ENCODE data around the gene CST9.
"Not testable (repeated sequence)": the region's sequence is repeated elsewhere in the genome, so short reads cannot be mapped to it uniquely, and the experiment has no call there.

The CST9 gene

DNA sequence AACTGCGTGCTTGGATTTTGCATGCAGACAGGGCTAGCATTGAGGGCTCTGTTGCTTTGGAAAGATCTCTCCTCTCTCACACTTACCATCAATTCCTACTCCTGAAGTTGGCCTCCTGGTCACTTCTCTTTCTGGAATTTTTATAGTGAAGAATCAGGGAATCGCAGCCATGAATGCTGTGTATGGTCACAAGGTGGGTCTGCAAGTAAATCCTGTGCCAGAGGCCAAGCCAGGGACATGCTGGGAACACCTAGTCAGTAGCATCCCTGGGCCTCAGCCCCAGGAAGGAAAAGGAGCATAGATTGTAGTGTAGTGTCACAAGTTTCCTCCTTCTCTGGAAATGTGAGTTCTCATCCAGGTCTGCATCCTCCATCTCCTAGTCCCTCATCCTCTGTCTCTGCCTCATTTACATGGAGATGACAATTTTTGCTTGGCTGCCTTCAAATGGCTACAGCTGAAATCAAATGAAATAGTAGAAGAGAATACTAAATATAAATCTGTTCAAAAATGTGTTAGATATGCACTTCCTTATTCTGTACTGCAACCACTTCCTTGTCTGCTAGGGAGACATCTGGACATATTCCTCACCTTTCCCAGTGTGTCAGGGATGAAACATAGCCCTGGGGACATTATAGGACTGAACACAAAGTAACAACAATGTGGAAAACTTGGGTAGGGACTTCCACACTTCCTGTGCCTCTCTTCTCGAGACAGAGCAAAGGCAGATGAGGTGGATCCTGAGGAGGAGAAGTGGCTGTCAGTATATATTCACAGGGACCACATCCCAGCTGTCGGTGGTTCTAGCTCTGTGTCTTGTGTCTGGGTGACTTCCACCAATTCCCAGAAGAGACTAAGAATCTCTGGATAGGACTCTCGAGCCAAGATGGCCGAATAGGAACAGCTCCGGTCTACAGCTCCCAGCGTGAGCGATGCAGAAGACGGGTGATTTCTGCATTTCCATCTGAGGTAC lies 17.0 kb downstream of the CST9 start:
- no peak for DNase-seq

DNA sequence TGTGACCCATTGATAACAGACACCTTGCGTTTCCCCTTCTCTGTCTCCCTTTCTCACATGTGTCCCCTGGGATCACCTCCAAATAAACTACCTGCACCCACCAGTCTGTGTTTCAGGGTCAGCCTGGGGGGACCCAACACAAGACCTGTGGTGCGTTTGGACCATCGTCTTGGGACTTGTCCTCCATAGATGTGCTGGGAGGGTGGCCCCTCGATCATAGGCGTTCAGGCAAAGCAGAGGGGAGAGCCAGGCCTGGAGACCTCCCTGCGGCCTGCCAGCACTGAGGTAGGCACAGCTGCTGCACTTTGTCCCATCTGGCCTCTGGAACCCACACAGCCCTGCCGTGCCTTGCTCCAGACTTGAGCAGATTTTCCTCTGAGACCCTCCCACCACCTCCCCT lies 18.1 kb downstream of the CST9 start:
- no peak for DNase-seq

DNA sequence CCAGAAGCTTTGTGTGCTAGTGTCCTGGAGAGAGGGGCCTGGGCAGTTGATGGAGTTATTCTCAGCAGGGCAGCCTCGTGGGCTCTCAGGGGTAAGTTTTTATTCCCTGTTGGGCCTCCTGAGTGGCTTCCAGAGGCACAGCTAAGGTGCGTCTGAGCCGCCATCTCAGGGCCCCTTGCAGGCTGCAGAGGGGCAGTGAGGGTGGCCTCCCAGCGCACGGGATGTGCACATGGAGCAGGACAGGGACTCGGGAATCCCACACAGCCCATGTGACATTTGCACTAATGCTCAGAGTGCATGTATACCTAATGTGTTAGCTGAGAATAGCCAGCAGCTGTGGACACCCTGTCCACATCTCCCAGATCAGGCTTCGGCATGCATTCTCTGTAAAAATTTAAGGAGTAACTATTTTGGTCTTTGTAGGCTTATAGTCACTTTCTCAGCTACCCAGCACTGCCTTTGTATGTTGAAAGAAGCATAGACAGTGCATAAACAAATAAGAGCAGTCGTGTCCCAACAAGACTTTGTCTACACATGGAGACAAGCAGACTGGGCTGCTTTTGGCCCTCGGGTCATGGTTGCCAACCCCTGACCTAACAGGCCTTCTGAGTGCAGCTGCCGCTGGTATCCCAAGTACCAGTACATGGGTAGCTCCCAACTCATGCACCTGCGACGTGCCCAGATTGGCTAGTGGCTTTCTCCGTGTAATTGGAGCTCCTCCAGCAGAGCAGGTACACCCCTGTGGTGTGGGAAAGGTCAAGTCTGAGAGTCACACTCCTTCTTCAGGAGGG lies 18.8 kb downstream of the CST9 start:
- no peak for DNase-seq

DNA sequence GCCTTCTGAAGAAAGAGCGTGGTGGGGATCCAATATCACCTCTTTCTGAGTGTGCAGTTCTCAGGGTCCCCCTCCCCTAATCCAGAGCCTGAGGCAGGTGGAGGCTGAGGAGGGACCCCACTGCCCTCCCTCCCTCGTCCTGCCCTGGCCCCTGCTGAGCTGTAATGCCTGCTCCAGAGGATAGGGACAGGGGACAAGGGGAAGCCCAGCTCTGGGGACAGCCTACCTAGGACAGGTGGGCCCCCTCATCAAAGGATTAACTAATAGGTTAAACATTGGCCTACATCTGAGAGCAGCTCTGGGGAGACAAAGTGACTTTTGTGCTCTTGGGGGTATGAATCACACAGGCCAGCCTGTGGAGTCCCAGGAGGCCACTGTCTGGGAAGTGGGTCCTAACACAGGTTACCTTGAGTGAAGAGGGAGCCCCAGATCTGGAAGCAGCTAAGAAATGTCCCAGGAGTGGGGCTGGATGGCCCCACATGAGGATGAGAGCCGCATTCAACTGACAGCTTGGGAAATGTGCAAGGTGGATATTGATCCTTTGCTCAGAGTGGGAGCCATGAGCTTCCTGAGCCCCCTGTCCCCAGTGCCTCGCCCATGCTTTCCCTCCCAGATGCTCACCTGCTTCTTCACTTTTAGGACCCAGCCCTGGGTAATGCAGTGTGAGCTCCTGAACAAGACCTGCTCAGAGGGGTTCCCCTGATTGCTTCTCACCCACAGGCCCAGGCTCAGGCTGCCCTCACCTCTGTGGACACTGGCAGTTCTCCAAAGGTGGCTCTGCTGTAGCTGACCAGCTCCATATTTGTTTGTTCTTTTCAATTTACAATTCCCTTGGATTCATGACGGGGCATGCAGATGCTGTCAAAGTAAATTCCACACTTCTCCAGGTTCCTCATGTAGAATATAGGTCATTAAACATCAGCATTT lies 19.6 kb downstream of the CST9 start:
- no peak for DNase-seq

DNA sequence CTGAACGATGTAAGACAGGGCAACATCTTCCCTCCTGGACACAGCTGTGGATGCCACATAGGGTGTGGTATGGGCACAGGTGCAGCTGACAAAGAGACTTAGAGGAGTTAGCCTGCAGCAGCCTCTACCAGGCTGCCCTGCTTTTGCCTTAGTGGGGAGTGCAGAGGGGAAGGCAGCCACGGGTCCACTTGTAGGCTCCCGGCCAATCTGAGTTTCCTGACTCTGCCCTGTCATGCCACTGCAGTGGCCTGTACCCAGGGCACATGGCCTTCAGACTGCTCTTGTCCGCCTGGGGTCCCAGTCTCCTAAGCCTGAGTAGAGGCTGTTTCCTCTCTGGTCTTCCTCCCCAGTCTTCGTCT lies 20.3 kb downstream of the CST9 start:
- DNase-seq = no peak

DNA sequence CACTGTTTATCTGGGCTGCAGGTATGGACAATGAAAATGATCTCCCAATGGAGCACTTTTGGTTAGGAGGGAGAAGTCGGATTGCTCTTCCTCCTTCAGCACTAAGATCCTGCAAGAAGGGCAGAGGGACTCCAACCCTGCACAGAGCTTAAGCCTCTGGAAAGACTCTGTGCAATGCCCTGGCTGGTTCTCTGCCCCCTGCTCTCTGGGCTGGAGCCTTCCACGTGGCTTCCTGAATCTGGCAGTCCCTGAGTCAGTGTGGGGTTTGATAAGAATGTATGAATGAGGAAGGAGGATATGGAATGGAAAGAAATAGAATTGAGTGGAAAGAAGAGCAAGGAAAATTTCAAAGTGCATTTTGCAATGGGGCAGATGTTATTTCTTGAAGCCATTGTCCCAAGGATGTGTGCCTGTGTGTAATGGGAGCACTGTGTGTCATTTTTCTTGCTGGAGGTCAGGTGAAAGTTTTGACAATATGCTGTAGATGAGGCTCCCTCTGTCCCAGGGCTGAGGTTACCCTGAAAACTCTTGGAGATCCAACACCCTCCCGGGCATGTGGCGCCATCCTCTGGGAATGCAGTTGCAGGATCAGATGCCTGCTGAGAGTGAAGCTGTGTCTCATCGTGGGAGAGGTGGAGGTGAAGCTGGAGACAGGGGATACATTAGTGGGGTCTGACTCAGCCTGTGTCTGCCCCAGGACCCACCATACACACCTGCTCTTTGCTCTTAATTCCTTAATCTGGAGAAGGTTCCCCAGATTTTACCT lies 21.1 kb downstream of the CST9 start:
- no peak for DNase-seq

DNA sequence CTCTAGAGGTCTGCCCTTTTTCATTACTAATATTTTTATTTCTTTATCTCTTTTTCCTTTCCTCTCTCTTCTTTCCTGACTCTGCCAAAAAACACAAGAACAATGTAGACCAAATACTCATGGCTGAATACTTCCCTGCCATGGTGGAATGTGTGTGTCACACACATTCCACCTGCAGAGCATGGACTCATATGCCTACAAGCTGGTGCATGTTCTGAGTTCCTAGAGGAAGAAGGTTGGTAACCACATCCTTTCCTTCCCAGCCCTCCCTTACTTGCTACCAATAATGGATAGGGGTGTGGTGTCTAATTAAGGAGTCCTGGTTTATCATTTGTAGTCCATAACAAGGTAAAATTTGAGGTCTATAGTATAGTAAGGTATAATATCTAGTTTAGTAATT lies 22.2 kb downstream of the CST9 start:
- no peak for DNase-seq

DNA sequence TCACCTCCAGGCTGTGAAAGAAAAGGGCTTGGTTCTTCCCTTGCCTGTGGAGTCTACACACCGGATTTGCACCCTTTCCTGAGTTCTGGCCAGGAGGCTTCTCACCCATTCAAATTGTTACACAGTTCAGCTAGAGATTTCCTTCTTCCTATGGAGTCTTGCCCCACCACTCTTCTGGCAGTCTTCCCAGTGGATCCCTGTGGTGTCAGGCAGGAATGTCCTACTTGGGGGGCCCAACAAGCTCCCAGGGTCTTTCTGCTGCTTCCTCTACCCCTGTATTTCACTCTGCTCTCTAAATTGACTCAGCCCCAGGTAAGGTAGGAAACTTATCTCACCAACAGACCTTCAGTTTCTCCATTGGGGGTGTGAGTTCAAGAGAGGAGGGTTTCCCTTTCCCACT lies 23.4 kb downstream of the CST9 start:
- DNase-seq = no peak

DNA sequence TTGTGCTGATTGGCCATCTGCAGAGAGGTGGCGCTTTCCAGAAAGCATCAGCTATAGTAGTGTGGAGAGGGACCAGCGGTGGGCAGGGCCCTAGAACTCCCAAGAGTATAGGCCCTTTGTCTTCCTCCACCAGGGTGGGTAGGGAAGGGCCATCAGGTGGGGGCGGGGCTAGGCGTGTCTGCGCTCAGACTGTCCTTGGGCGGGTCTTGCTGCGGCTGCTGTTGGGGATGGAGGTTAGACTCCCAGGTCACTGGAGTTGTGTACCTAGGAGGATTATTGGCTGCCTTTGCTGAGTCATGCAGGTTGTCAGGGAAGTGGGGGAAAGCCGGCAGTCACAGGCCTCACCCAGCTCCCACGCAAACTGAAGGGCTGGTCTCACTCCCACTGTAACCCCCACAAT lies 23.9 kb downstream of the CST9 start:
- DNase-seq = not testable (repeated sequence)

DNA sequence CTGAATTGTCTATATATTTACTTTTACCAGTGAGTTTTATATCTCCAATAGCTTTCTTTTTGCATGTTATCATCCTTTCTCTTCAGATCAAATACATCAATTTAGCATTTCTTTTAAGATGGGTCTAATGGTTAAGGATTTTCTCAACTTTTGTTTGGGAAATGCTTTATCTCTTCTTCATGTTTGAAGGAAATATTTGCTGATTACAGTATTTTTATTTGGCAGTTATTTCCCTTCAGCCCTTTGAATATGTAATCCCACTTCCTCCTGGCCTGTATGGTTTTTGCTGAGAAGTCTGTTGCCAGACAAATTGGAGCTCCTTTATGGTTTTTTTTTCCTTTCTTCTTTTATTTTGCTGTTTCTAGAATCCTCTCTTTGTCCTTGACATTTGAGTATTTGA lies 30.7 kb downstream of the CST9 start:
- no peak for DNase-seq

DNA sequence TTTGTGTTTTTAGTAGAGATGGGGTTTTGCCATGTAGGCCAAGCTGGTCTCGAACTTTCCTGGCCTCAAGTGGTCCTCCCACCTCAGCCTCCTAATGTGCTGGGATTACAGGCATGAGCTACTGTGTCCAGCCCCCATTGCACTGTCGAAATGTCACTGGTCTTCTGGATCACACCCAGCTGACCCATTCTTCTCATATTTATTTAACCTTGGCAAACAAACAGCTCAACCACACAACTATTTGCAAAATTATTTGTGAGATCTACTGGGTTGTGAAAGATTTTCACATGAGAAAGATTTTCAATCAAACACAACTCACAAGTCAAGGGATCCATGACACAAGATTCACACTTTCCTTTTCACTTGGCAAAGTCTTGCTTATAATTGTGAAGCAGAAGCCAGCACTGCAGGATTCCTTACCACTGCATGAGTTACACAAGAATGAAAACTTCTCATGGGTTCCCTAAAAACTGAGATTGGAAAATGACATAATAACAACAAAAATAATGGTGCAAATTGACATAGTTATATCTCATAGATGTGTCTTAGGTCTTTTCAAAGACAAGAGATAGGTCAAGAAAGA lies 35.4 kb downstream of the CST9 start:
- no peak for DNase-seq

DNA sequence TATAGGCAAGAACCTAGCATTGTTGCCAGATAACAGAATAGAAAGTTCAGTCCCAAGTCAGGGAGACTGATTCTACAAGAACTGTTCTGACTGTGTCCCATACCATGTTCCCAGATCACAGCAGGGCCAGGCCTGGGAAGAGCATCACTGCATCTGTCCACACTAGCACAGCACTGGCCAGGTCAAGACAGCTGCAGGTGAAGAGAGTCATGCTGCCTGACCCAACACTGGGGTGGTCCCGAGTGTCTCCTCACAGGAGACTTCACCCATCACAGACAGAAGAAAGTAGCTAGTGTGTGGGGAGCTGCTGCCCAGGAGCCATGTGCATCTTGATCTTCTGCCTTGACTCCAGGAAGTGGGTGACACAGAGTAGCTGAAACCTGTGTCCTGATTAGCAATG lies 36.1 kb downstream of the CST9 start:
- no peak for DNase-seq

DNA sequence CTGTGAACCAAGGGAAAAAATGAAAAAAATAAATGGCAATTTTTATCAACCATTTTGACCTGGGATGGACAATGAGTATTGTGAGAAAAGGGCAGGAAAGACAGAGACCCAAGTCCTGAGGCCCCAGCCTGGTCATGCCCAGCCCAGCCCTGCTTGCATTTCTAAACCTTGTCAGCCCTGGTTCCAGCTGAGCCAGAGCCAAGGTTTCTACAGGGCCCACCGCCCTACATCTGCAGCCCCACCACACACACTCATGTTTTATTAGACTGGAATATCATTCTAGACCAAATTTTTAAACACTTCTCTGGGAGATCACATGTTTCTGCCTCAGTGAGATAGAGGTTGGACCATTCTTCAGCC lies 36.8 kb downstream of the CST9 start:
- no peak for DNase-seq

DNA sequence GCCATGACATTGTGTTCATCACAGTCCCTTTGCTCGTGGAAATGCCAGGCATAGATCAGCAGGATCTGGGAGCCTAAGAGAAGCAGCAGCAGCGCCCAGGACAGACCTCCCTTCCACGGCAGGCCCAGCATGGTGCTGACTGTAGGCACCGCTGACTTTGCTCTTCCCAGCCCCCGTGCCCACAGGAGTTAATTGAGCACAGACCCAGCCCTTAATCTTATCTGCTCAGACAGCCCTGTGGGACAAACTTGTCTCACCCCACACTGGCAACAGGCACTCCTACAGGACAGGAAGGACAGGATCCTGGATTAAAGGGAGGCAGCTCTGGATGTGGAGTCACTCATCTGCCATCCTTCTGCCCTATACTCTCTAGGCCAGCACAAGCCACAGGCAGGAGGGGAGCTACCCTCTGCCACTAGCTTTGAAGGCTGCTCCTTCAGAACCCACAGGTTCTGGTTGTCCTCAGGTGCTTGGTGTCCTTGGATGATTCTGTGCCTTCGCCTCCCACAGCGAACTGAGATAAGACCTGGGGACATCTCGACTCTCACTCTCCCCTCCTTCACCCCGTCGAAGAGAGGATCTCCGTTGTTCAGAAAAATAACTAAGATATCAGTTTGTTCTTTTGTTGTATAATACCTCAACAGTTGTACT lies 37.3 kb downstream of the CST9 start, which contains the start of gene CST9L:
CST9L (minus strand) TSS at position 165 of the 651 bp plus-strand sequence; CDS start at position 131, 34 bp downstream.
- DNase-seq = no peak

DNA sequence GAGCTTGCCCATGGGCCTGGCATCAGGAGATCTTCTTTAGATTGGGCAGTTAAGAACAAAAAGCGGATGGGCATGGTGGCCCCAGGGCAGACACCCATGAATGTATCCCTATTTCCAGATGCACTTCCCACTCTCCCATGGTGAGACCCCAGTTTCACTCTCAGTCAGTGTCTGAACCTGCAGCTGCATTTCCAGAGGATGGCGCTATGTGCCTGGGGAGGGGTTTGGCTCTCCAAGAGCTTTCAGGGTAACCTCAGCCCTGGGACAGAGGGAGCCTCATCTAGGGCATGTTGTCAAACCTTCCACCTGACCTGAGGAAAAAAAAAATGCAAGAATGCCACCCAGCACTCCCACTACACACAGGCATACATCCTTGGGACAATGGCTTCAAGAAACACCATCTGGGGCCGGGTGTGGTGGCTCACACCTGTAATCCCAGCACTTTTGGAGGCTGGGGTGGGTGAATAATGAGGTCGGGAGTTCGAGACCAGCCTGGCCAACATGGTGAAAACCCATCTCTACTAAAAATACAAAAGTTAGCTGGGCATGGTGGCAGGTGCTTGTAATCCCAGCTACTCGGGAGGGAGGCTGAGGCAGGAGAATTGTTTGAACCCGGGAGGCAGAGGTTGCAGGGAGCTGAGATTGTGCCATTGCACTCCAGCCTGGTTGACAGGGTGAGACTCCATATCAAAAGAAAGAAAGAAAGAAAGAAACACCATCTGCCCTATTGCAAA lies 39.4 kb downstream of the CST9 start:
- no peak for DNase-seq

DNA sequence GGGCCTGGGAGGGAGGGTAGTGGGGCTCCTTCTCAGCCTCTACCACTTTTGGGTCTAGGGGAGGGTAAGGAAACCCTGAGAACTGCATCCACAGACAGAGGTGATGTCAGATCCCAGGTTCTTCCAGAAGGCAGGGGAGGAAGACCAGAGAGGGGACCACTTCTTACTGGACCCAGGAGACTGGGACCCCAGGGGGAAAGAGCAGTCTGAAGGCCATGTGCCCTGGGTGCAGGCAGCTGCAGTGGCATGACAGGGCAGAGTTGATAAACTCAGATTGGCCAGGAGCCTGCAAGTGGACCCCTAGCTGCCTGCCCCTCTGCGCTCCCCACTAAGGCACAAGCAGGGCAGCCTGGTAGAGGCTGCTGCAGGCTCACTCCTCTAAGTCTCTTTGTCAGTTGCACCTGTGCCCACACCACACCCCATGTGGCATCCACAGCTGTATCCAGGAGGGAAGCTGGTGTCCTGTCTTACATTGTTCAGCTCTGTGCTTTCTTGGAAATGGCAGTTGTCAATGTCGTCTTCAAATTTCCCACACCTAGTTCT lies 40.1 kb downstream of the CST9 start:
- no peak for DNase-seq

DNA sequence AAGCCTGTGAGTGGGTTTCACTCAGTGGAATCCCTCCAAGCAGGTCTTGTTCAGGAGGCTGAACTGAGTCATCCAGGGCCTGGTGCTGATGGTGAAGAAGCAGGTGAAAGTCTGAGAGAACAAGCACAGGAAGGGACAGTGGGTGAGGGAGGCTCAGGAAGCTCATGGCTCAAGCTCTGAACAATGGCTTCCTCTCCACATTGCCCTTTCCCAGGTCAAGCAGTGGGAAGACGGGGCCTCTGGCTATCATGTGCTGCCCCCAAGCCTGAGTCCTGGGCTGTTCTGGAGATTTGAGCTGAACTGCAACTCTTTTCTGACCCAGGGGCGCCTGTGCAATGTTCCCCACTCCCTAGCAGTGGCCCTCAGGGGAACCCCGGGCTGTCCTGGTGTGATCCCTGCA lies 40.8 kb downstream of the CST9 start:
- DNase-seq = no peak

DNA sequence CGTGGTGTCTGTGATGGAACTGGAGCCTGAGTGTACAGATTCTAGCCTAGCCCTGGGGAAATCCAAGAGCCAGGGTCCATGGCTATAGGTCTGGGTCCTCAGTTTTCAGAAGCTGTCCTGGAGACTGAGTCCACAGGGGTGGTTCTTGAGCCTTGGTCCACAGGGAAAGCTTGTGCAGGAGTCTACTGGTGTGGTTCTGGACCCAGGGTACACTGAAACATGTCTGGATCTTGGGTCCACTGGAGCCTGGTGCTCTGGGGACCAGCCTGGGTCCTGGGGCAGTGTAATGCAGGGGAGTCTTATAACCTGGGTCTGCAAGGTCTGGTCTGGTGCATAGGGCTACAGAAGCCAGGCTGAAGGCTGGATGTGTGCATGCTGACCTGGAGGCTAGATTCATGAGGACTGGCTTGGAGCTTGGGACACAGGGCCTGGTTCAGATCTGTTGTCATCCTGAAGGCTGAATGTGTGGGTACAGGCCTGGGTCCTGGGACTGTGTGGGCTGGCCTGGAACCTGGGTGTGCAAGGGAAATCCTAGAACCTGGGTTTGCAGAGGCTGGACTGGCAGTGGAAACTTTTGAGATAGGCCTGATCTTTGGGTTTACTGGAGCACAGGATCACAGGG lies 42.9 kb downstream of the CST9 start:
- no peak for DNase-seq
